Astrocyte (in vitro differentiated cells and primary cell): ENCODE results near the gene XXYLT1.

Experiments used
- CTCF ChIP-seq: IDR thresholded peaks from 2 replicates; pipeline ENCODE4 v1.5.1; 2011; ENCODE audit warnings: low read depth, mild to moderate bottlenecking, inconsistent platforms, low read length, moderate library complexity; ENCODE audit not compliant: insufficient read depth
- EZH2 ChIP-seq: IDR thresholded peaks from 2 replicates; pipeline ENCODE4 v1.6.1; 2012; ENCODE audit warnings: mild to moderate bottlenecking, low read length, inconsistent platforms; ENCODE audit not compliant: insufficient read depth

GRCh38 chr3:195020921-195021320, 250.0 kb downstream of the XXYLT1 start:
- no peak for TF ChIP-seq CTCF
- TF ChIP-seq EZH2, result no peak
